SHP77 (cell line): ENCODE results near the gene FBLN7.
"Not testable (repeated sequence)": the region's sequence is repeated elsewhere in the genome, so short reads cannot be mapped to it uniquely, and the experiment has no call there.

Source experiments
- DNase-seq, 2 experiments: peaks; one replicate each; lab custom pipeline; 2025; lab: John Stamatoyannopoulos, UW

The FBLN7 gene

DNA sequence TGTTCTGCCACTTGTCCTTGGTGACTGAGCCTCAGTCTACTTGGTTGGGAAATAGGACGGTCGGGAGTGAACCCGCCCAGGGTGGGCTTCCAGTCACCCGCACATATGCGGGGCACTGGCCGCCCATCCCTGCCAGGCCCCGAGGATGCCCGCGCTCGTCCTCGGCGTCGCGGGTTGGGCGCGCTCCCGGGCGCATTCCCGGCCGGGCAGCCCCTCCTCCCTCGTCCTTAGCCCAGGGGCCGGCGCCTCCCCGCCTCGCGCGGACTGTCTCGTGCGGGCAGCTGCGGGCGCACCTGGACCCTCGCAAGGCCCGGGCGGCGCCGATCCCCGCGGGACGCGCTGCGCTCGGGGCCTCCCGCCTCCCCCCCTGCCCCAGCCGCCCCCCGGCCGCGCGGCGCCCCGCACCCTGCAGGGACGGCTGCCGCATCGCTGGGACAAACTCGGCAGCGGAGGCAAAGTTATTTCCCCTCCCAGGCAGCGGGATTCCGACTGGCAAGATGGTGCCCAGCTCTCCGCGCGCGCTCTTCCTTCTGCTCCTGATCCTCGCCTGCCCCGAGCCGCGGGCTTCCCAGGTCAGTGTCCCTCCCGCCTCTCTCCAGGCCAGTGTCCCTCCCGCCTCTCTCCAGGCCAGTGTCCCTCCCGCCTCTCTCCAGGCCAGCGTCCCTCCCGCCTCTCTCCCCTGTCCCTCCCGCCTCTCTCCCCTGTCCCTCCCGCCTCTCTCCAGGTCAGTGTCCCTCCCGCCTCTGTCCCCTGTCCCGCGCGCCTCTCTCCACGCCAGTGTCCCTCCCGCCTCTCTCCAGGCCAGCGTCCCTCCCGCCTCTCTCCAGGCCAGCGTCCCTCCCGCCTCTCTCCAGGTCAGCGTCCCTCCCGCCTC lies at the start of gene FBLN7:
FBLN7 (plus strand) TSS at position 227 of the 874 bp plus-strand sequence; CDS start at position 498, 271 bp downstream.
- DNase-seq = peak; percentile 28 to 32

DNA sequence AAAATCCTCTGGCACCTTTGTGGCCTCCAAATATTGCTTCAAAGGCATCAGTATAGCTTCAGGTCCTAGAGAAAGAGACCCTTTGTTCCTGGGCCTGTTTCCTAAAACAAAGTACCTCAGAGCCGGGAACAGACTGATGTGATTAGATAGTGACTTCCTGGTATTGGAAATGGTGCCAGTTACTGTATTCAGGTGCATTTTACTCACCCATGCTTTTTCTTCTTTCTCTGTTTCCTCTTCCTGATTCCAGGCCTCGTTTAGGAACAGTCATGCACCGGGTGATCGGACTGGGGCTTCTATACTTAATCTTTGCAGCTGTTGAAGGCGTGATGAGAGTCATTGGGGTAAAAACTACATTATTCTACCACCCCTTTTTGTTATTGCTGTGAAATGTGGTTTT lies 48.8 kb upstream of the FBLN7 start:
- DNase-seq = no peak

DNA sequence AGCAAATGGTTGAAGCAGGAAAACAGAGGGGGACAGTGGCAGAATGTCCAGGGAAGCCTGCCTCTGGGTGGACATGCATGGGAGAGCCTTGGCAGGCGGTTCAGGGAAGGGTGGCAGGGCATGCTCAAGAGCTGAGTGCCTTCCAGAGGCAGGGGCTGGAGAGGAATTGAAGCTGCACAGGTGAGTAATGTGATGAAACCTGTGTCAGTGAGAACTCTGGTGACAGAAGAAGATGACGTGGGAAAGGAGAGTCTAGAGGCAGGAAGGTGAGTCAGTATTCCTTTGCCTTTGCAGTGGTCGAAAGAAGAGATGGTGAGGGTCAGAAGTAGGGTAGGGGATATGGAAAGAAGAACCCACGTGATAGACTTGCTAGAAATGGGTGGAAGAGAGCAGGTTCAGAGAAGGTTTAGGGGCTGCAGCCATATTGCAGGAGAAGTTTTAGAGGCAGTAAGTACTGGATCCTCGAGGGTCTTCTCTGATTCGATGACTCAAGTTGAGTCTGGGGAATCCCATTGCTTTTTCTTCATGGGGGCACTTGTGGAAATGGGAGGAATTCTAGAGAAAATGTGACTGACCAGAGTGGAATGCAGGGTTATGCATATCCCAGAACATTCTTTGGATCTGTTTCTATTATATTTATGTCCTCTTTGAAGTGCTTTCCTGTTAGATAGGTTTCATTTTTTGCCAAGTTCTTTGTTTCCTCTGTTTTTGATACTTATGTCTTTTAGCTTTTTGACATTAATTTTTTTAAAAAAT lies 45.7 kb upstream of the FBLN7 start:
- DNase-seq = no peak

DNA sequence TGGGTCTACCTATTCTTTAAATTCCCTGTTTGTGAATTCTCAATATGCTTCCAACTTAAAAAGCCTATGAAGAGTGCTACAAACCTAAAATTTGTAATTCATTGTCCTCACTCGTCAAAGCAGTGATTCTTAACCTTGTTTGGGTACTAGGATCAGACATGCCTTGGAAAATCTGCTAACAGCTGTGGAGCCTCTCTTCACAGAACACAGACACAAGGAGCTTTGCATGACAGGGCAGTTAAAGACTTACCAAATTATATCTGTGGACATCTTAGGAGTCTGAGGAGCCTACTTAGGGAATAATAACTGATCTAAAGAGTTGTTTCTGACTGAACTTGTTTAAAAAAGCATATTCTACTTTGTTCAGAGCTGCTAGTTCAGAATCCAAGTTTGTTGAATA lies 45.0 kb upstream of the FBLN7 start:
- DNase-seq = no peak

DNA sequence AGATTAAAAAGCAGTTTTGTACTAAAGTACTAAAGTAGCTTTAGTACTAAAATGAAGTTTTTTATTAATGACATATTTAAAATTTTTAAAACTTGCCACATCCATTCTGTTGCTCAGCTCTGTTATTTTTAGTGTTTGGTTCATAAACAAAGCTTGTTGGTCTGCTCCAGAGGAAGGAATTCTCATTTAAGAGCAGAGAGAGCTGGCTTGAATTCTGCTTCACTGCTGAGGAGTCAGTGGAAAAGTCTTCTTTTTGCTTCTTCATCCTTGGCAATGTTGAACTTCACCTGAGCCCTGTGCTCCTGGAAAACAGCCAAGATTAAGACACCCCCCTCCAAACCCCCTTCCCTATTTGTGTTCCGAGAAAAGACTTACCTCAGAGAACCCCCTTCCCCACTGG lies 42.5 kb upstream of the FBLN7 start:
- DNase-seq = no peak

DNA sequence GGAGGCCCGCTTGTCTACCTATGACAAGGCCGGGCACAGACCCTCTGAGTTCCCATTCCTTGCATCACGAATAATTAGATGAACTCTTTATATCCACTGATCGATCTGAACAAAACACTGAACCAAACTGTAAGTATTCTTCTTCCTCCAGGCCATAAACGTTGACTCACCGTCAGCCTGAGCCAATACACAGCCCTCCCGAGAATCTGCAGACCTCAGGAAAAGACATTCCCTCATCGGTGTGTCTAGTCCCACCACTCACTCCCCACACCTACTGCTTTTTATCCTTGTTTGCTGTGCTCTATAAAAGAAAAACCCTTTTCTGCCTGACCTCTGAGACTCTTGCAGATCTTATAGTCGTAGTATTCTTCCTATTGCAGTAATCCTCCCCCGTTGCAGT lies 42.1 kb upstream of the FBLN7 start:
- DNase-seq = no peak

- DNase-seq = no peak
Observed at GRCh38 chr2:112108178-112108832, 29.9 kb upstream of the FBLN7 start.

GRCh38 chr2:112109278-112109677 lies 28.9 kb upstream of the FBLN7 start:
- no peak for DNase-seq

DNA sequence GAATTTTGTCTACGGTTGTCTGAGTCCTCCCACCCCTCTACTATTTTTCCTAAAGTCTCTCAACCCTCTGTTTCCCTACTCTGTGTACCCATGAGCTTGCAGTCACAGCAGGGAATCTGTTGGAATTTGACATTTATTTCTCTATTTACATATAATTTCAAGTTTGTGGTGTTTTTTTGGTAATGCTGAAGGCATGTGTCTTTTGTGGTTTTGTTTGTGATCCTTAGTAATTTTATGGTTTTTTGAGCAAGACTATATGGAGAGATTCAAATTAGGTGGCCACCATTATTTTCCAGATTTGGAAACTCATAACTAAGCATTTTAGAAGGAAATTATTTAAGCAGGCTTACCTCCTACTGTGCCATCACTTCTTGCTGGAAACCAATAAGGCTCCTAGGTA lies 27.2 kb upstream of the FBLN7 start:
- DNase-seq = no peak

DNA sequence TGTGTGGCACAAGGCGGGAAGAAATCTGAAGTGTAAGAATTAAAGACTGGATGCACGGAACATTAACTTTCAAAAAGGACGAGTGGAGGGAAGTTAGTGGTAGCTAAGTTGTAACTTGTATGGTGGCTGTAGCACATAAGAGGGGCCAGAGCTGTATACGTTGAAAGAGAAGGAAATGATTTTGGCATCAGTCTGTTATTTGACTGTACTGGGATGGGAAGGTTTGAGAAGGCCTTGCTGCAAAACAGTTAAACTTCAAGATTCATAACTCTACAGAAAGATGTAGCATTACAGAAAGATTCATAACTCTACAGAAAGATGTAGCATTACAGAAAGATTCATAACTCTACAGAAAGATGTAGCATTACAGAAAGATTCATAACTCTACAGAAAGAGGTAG lies 24.8 kb upstream of the FBLN7 start:
- DNase-seq = not testable (repeated sequence)

- no peak for DNase-seq
Observed at GRCh38 chr2:112118148-112118547, 20.0 kb upstream of the FBLN7 start.

DNA sequence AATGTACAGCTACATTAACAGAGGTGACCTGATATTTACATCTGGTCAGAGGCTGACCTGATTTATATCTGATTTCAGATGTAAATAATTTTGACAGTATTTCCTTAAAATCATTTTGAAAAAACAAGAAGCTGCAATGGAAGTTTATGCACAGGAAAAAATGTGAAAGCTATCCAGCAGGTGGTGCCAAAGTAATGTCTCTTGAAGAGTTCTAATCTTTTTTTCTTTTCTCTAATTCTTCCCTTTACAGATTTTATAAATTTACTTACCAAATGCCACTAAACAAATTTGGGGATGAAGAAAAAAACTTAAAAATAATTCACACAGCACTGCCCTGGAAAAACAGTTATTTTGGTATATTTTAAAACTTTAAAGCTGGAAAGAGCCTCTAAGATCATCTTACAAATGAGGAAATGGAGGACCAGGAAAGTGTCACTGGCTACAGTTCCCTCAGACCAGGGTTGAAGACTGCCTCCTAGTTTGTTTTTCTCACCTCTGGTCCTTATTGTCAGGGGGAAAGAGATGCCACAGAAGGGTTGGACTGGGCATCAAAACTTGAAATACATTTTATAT lies 16.4 kb upstream of the FBLN7 start:
- DNase-seq = peak in 1 of 2 experiments; percentile 34

GRCh38 chr2:112129060-112129459 lies 9.1 kb upstream of the FBLN7 start:
- no peak for DNase-seq

- DNase-seq = no peak
Observed at GRCh38 chr2:112133344-112133743, 4.8 kb upstream of the FBLN7 start.

DNA sequence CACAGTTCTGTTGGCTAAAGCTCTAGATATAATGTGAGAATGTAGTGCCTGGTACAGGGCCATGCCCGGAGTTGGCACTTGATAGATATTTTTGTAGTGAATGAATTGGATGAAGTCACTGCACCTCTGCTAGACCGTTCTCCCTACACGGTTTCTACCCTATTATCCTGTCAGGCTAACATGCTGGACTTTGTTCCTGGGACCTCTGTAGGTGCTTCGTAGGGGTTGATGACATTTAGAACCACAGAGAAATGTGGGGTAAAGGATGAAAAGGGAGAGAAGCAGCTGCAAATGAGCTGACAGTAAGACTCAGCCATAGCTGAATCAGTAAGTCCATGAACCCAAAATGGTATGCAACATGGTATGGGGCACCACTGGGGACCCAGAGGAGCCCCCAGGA lies 4.1 kb upstream of the FBLN7 start:
- no peak for DNase-seq

DNA sequence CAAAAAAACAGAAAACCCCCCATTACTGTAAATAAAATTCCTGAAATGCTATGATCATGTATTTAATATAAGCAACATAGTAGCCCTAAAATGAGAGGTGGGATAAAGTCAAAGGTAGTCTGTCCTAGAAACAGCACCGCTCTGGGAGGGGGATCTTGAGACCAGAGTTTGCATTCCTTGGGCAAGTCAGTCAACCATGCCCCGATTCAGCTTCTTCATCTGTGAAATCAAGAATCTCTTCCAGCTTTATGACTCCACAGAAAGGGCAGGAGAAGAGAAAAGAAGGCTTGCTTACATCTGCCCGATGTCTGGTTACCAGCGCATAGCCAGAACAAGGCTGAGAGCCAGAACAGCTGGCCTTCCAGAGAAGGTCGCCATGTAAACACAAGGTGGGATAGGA lies 2.1 kb upstream of the FBLN7 start:
- no peak for DNase-seq

GRCh38 chr2:112137516-112138158 lies 548 bp upstream of the FBLN7 start:
- peak in 1 of 2 experiments; percentile 43 for DNase-seq

- DNase-seq = not testable (repeated sequence)
Observed at GRCh38 chr2:112139033-112139614, 939 bp downstream of the FBLN7 start.

DNA sequence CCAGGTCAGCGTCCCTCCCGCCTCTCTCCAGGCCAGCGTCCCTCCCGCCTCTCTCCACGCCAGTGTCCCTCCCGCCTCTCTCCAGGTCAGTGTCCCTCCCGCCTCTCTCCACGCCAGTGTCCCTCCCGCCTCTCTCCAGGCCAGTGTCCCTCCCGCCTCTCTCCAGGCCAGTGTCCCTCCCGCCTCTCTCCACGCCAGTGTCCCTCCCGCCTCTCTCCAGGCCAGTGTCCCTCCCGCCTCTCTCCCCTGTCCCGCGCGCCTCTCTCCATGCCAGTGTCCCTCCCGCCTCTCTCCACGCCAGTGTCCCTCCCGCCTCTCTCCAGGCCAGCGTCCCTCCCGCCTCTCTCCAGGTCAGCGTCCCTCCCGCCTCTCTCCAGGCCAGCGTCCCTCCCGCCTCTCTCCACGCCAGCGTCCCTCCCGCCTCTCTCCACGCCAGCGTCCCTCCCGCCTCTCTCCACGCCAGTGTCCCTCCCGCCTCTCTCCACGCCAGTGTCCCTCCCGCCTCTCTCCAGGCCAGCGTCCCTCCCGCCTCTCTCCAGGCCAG lies 1.5 kb downstream of the FBLN7 start:
- not testable (repeated sequence) for DNase-seq

DNA sequence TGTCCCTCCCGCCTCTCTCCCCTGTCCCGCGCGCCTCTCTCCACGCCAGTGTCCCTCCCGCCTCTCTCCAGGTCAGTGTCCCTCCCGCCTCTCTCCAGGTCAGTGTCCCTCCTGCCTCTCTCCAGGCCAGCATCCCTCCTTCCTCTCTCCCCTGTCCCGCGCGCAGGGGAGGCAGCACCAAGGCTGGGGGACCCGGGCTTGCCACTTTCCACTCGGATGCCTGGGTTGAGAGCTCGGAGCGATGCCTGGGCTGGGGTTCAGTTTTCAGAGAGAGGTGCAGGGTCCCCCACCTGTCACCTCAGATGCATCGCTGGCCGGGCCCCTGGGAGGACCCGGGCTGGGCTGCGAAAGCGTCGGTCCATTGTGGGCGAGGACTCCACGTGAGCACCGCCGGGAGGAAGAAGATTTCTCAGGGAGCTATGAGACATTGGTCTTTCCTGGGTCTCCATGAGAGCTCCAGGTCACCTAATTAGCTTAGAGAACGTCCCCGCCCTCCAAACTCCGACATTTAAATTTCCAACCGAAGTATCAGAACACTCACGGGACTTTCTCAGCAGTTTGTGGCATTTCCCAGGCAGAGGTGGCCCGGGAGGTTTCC lies 2.1 kb downstream of the FBLN7 start:
- DNase-seq = no peak
